Activated CD4-positive, CD25-positive, alpha-beta regulatory T cell treated with anti-CD3 and anti-CD28 coated beads, Interleukin-2, amount 50 U/mL, for 16 hours (primary cell): ENCODE results near the gene KDM2B.

Source experiments
- DNase-seq: peaks from one replicate; pipeline ENCODE4 v3.0.0-alpha.2; 2020; ENCODE audit warnings: low read depth, low spot score

KDM2B gene

GRCh38 chr12:121464331-121464730 lies 116.5 kb downstream of the KDM2B start:
- no peak for DNase-seq

DNA sequence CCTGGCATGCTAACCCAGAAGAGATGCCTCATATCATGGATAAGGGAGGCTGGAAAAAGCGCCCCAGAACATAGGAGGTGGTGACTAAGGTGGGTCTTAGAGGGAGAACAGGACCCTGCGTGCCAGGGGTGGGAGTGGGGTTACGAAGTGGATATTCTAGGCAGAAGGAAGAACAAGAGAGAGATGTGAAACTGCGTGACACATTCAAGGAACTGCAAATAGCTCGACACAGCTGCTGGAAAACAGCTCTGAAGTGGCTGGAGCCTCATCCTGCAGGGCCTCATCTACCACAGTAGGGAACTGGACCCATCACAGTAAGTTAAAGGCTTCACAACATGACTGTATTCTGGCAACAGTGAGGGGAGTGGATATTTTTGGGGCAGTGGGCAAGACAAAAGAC lies 119.8 kb downstream of the KDM2B start:
- DNase-seq, result no peak

DNA sequence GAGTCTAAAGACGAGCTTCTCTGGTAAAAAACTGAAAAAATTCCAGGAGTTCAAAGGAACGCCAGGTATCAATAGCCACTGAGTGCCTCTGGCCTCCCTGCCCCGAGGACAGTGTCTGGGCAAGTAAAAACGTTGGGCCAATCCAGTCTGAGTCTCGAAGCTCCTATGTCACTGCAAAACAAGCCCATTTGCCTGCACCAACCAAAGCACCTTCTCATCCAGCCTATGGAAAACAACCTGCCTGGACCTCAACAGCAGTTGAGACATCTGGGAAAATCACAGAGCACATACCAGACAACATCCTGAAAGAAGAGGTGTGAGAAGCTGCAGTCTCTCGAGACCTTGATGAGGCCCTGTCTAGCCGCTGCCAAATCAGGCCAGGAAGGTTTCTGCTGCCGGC lies 124.3 kb downstream of the KDM2B start:
- DNase-seq, result no peak

- no peak for DNase-seq
Observed at GRCh38 chr12:121455766-121456420, 124.9 kb downstream of the KDM2B start.

DNA sequence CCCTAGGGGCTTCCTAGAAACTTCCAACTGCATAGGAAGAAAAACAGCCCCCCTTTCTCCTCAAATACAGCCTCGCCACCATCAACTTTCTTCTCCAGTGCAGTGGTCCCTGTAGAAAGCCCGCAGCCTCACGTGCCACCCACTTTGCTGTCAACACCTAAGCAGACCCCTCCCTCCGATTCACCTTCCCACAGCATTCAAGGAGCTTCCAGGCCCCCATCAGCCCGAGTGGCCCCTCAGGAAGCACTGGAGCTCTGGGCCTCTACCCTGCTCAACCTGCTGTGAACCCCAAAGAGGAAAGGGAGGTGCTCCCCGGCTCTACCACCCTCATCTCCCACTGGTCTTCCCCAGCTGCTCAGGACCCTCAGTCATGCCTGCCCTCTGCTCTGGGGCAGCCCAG lies 125.9 kb downstream of the KDM2B start:
- DNase-seq, result no peak

DNA sequence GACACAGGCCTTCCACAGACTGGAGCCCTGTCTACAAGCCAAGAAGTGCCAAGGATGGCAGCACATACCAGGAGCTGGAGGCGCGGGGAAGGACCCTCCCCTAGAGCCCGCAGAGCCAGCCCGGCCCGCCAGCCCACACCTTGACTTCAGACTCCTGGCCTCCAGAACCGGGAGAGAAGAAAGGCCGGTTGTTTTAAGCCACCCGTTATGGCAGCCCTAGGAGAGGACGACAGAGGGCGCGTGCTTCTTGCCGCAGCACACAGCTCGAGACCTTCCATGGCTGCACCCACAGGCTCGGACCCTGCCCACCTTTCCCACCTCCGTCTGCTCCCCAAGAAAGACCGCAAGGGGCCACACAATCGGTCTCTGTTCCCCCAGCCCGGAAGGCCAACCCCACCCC lies 127.2 kb downstream of the KDM2B start:
- DNase-seq, result no peak

DNA sequence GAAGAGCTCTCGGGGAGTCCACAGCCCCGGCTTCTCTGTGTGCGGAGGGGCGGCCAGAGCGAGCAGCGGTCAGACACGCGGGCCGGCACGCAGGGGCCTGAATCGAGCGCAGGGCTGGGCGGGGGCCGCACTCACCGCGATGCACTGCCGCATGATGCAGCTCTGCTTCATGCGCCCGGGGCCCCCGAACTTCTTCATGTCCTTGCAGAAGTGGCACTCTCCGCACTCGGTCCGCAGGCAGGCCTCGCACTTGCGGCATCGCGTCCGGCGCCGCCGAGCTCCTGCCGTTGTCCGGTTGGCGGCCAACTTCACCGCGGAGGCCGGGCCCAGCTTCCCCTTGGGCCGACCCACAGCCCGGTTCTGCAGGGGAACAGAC lies 127.8 kb downstream of the KDM2B start:
- DNase-seq, result no peak

- no peak for DNase-seq
Observed at GRCh38 chr12:121452340-121452984, 128.4 kb downstream of the KDM2B start.

- DNase-seq, result no peak
Observed at GRCh38 chr12:121451961-121452339, 128.9 kb downstream of the KDM2B start.

DNA sequence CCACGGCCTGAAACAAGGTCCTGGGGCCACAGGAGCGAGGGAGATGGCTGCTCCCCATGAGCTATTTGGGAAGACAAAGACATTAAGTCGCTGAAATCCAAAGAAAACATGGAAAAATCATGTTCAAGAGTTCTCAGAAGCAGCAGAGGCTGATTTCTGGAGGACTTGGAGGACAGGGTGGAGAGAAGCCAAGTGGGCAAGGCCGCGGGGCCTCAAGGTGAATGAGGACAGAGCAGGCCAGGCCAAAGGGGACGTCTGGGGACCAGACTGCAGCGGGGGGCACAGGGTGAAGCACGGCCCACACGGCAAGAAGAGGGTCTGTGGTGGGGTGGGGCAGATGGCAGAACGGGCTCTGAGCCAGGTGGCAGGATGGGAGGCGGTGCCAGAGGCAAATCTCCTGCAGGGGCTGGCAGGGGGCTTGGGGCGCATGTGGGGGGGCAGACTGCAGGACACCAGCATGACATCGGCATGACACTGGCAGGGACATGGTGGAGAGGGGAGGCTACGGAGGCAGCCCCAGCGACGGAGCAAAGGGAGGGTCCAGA lies 132.0 kb downstream of the KDM2B start:
- DNase-seq, result no peak

- no peak for DNase-seq
Observed at GRCh38 chr12:121446750-121447149, 134.1 kb downstream of the KDM2B start.

GRCh38 chr12:121444842-121445202 lies 136.0 kb downstream of the KDM2B start:
- no peak for DNase-seq

- no peak for DNase-seq
Observed at GRCh38 chr12:121443911-121444841, 136.6 kb downstream of the KDM2B start.

DNA sequence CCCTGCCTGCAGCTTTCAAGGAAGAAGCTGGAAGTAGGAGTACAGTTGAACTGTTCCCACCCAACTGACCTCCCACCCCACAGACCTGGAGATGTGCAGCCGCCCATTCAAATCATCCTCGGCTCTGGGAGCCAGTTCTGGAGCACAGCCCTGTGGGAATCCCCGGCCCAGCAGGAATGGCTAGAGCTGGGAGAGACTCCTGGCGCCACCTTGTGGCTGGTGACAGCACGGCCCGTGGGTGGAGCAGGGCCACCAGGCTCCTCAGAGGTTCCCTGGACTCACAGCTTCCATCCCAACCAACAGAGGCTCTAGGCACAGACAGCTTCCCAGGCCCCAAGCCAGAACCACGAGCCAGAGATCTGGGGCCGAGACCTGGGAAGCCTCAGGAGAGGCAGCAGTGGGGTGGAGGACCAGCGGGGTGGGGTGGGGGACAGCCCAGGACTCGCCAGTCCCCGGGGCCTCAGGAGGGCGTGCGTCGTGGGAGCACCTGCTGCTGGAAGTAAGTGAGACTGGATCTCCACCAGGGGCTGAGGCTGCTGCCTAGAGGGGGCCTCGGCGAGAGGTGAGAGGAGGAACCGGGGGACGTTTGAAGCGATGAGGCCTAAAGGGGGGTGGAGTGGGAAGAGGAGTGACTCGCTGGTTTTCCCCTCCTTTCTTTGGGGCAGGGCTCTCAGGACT lies 137.5 kb downstream of the KDM2B start:
- peak; percentile 21 for DNase-seq

DNA sequence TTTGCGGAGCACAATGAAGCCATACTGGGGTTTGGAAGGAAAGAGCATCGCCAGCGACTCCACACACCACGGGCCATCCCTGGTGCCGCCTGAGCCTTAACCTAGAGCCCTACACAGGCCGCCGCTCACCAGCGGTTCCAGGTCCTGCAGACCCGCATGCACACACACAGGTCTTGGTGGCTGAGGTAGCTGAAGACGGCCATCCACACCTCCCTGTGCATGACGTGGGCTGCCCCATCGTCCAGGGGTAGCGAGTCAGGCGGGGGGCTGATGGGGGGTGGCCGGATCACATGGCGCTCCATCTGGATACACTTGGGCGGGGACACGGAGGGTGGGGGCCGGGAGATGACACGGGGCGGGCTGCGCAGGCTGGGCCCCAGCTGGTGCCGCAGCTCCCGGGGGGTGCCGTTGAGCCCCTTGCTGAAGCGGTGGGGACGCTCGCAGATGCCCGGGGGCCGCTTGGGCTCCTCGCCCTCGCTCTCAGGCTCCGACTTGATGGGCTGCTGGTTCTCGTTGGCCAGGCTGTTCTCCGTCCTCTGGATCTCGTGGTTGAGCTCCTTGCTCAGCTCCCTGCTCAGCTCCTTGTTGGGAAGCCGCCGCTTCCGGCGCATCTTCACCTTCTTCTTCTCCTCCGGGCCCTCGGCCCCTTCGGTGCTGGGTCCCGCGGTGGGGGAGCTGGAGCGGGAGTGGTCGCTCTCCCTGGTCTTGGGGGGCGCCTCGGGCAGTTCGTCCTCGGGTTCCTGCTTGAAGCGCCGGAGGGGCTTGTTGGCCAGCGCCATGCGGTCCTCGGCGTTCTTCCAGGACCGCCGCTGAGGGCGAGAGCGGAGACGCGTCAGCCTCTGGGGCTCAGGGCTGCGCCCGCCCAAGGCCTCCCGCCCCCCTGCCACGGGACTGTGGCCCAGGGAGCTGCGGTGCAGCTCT lies 138.5 kb downstream of the KDM2B start:
- no peak for DNase-seq

- DNase-seq, result no peak
Observed at GRCh38 chr12:121441555-121441954, 139.3 kb downstream of the KDM2B start.

DNA sequence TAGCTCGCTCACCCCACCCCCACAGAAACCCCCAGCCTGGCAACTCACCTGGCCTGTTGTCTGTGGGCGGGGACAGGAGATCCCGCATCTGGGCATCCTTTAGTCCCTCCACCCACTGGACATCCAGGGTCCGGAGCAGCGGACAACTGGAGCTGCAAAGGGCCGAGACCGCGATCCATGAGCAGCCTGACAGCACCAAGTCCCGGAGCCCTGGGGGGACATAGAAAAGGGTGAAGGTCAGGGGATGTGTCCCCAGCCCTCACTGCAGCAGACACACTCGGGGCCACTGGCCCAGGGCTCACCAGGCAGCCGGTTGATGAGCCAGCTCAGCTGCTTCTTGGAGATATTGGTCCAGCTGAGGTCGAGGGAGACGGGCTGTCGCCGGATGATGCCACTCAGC lies 140.1 kb downstream of the KDM2B start:
- no peak for DNase-seq

GRCh38 chr12:121439715-121440114 lies 141.1 kb downstream of the KDM2B start:
- no peak for DNase-seq

GRCh38 chr12:121438905-121439304 lies 141.9 kb downstream of the KDM2B start:
- DNase-seq, result no peak

GRCh38 chr12:121436706-121437105 lies 144.1 kb downstream of the KDM2B start:
- DNase-seq, result no peak
